Measurements from ENCODE around the gene NCOA3.

DNA sequence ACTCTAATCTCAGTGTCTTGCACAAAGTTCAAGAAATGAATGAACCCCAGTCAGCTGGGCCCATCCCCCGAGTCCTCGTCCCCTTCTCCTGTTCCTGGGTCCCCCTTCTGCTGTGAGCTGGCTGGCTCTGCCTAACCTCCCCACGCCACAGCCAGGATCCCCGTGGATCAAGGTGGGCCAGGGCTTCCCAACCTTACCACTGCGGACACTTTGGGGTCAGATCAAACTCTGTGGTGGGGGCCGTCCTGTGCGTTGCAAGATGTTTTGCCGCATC, 167.4 kb downstream of the NCOA3 start:
- TF ChIP-seq, protein P1, sequence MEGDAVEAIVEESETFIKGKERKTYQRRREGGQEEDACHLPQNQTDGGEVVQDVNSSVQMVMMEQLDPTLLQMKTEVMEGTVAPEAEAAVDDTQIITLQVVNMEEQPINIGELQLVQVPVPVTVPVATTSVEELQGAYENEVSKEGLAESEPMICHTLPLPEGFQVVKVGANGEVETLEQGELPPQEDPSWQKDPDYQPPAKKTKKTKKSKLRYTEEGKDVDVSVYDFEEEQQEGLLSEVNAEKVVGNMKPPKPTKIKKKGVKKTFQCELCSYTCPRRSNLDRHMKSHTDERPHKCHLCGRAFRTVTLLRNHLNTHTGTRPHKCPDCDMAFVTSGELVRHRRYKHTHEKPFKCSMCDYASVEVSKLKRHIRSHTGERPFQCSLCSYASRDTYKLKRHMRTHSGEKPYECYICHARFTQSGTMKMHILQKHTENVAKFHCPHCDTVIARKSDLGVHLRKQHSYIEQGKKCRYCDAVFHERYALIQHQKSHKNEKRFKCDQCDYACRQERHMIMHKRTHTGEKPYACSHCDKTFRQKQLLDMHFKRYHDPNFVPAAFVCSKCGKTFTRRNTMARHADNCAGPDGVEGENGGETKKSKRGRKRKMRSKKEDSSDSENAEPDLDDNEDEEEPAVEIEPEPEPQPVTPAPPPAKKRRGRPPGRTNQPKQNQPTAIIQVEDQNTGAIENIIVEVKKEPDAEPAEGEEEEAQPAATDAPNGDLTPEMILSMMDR (IDR thresholded peaks at IDR 0.05 in 2 of 3, conservative IDR thresholded peaks at IDR 0.05 in 1 of 3; ENCODE audit: borderline replicate concordance in 1 of 3, insufficient read depth in 1 of 3, low read depth in 2 of 3, low read length in 2 of 3) = no peak
- TF ChIP-seq FOSL1 (IDR thresholded peaks at IDR 0.05; ENCODE audit: low read depth) = no peak
- TF ChIP-seq POLR2A (IDR thresholded peaks at IDR 0.05; ENCODE audit: borderline replicate concordance, extremely low read depth, insufficient read depth, insufficient read length) = no peak
- TF ChIP-seq, protein P2, sequence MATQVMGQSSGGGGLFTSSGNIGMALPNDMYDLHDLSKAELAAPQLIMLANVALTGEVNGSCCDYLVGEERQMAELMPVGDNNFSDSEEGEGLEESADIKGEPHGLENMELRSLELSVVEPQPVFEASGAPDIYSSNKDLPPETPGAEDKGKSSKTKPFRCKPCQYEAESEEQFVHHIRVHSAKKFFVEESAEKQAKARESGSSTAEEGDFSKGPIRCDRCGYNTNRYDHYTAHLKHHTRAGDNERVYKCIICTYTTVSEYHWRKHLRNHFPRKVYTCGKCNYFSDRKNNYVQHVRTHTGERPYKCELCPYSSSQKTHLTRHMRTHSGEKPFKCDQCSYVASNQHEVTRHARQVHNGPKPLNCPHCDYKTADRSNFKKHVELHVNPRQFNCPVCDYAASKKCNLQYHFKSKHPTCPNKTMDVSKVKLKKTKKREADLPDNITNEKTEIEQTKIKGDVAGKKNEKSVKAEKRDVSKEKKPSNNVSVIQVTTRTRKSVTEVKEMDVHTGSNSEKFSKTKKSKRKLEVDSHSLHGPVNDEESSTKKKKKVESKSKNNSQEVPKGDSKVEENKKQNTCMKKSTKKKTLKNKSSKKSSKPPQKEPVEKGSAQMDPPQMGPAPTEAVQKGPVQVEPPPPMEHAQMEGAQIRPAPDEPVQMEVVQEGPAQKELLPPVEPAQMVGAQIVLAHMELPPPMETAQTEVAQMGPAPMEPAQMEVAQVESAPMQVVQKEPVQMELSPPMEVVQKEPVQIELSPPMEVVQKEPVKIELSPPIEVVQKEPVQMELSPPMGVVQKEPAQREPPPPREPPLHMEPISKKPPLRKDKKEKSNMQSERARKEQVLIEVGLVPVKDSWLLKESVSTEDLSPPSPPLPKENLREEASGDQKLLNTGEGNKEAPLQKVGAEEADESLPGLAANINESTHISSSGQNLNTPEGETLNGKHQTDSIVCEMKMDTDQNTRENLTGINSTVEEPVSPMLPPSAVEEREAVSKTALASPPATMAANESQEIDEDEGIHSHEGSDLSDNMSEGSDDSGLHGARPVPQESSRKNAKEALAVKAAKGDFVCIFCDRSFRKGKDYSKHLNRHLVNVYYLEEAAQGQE (IDR thresholded peaks at IDR 0.05; ENCODE audit: low read depth) = no peak
- TF ChIP-seq, protein P3, sequence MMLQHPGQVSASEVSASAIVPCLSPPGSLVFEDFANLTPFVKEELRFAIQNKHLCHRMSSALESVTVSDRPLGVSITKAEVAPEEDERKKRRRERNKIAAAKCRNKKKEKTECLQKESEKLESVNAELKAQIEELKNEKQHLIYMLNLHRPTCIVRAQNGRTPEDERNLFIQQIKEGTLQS (IDR thresholded peaks at IDR 0.05) = no peak
- TF ChIP-seq RAD21 (IDR thresholded peaks at IDR 0.05; ENCODE audit: low read depth) = no peak
- no peak for TF ChIP-seq POLR2AphosphoS5 (IDR thresholded peaks at IDR 0.05; ENCODE audit: low read depth, low read length)
- TF ChIP-seq, protein P4, sequence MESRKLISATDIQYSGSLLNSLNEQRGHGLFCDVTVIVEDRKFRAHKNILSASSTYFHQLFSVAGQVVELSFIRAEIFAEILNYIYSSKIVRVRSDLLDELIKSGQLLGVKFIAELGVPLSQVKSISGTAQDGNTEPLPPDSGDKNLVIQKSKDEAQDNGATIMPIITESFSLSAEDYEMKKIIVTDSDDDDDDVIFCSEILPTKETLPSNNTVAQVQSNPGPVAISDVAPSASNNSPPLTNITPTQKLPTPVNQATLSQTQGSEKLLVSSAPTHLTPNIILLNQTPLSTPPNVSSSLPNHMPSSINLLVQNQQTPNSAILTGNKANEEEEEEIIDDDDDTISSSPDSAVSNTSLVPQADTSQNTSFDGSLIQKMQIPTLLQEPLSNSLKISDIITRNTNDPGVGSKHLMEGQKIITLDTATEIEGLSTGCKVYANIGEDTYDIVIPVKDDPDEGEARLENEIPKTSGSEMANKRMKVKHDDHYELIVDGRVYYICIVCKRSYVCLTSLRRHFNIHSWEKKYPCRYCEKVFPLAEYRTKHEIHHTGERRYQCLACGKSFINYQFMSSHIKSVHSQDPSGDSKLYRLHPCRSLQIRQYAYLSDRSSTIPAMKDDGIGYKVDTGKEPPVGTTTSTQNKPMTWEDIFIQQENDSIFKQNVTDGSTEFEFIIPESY (IDR thresholded peaks at IDR 0.05; ENCODE audit: extremely low read depth, insufficient replicate concordance, low read length) = no peak

All from HCT116 (cell line).